Breast epithelium (tissue), 4 donors: ENCODE measurements around the gene TPX2. TPM values are rescaled to one million over a fixed set of nuclear protein-coding genes. Genes with fewer than 3 reads are reported as not detected.

ENCODE experiments used
- DNase-seq, 2 donors: peaks; one replicate each; pipeline ENCODE4 v3.0.0-alpha.2; 2019; ENCODE audit warnings: low spot score in 2 of 2
- H3K27ac ChIP-seq, 2 donors: fragments of 200-600 bp; sonication (generic) in 1 of 2; one replicate each; pipeline ENCODE4 v1.5.1; 2016 to 2019; ENCODE audit warnings: mild to moderate bottlenecking in 1 of 2
- H3K27me3 ChIP-seq, 2 donors: fragments of 200-600 bp; sonication (generic) in 1 of 2; one replicate each; pipeline versions ENCODE4 v1.5.1 to v1.6.0; 2017 to 2019; ENCODE audit warnings: control low read depth in 1 of 2, mild to moderate bottlenecking in 1 of 2
- H3K36me3 ChIP-seq: fragments of 200-600 bp; one replicate; pipeline ENCODE4 v1.5.1; 2019
- H3K4me1 ChIP-seq, 2 donors: fragments of 200-600 bp; sonication (generic); one replicate each; pipeline ENCODE4 v1.5.1; 2016 to 2019; ENCODE audit warnings: control low read depth in 1 of 2
- H3K4me3 ChIP-seq, 3 donors: fragments of 200-600 bp; sonication (generic); 1 replicate in 2 of 3; 2 replicates in 1 of 3; pipeline ENCODE4 v1.5.1; 2016 to 2019; ENCODE audit warnings: mild to moderate bottlenecking in 3 of 3, moderate library complexity in 2 of 3
- H3K9me3 ChIP-seq, 2 donors: fragments of 200-600 bp; sonication (generic) in 1 of 2; one replicate each; pipeline ENCODE4 v1.5.1; 2016 to 2019; ENCODE audit warnings: control low read depth in 1 of 2
- POLR2A ChIP-seq: fragments of 450-650 bp; IDR thresholded peaks from one replicate; pipeline ENCODE4 v1.6.1; 2016; ENCODE audit warnings: antibody characterized with exemption, mild to moderate bottlenecking, moderate library complexity
- POLR2AphosphoS5 ChIP-seq, 3 donors: sonication (generic); formaldehyde crosslinking; IDR thresholded peaks; one replicate each; pipeline ENCODE4 v1.6.1; 2017; ENCODE audit warnings: antibody characterized with exemption in 3 of 3
- intact Hi-C: fragments of 100-400 bp; cut with DNase I; formaldehyde crosslinking; loops from one replicate; pipeline ENCODE4 v1.15.1; 2023; ENCODE audit warnings: low total_unique reads
- total RNA-seq, 3 donors: library from RNA; depleted of rRNA; stranded (reverse); fragments of >200 nt; gene quantifications; one replicate each; pipeline ENCODE4 v1.1.0, GENCODE V29; 2016
- TF ChIP-seq, protein P1 (sequence below), 3 donors: fragments of 450-650 bp; IDR thresholded peaks; one replicate each; pipeline ENCODE4 v1.5.1; 2016 to 2017; ENCODE audit warnings: antibody characterized with exemption in 3 of 3, mild to moderate bottlenecking in 3 of 3, moderate library complexity in 3 of 3

The TPX2 gene
- total RNA-seq, 3 donors from 2014 or later, result 0.33 to 3.8 (median 0.73) TPM

DNA sequence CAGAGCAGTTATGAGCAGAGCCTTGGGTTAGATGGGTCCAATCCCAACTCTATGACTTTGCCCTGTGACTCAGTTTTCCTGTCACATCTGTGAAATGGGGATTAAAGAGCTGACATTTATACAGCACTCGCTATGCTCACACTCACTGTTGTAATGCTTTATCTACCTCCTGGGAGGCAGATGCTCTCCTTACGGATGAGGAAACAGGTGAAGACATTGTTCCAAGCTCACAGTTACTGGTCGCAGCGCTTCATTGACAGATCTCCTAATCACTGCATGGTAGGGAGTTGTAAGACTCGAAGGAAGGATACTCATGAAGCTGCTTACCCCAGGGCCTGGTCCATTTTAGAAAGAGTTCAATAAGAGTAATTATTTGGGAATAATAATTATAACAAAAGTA is 77.1 kb downstream of the TPX2 start:
- Histone ChIP-seq H3K4me1 (no peaks in the 10 kb centered on the region), H3K27ac (peak overlapping the region in 1 of 2 donors; percentile 19), H3K4me3 (no peak overlapping the region), H3K36me3 (no peaks in the 10 kb centered on the region), H3K27me3 (no peaks in the 10 kb centered on the region), H3K9me3 (no peaks in the 10 kb centered on the region)
- TF ChIP-seq POLR2A, result no peak
- TF ChIP-seq POLR2AphosphoS5 (IDR thresholded peaks at IDR 0.05), result no peak
- TF ChIP-seq, protein P1, sequence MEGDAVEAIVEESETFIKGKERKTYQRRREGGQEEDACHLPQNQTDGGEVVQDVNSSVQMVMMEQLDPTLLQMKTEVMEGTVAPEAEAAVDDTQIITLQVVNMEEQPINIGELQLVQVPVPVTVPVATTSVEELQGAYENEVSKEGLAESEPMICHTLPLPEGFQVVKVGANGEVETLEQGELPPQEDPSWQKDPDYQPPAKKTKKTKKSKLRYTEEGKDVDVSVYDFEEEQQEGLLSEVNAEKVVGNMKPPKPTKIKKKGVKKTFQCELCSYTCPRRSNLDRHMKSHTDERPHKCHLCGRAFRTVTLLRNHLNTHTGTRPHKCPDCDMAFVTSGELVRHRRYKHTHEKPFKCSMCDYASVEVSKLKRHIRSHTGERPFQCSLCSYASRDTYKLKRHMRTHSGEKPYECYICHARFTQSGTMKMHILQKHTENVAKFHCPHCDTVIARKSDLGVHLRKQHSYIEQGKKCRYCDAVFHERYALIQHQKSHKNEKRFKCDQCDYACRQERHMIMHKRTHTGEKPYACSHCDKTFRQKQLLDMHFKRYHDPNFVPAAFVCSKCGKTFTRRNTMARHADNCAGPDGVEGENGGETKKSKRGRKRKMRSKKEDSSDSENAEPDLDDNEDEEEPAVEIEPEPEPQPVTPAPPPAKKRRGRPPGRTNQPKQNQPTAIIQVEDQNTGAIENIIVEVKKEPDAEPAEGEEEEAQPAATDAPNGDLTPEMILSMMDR (IDR thresholded peaks at IDR 0.05), result no peak
- intact Hi-C loops, result no loop called here
- DNase-seq, result no peak

DNA sequence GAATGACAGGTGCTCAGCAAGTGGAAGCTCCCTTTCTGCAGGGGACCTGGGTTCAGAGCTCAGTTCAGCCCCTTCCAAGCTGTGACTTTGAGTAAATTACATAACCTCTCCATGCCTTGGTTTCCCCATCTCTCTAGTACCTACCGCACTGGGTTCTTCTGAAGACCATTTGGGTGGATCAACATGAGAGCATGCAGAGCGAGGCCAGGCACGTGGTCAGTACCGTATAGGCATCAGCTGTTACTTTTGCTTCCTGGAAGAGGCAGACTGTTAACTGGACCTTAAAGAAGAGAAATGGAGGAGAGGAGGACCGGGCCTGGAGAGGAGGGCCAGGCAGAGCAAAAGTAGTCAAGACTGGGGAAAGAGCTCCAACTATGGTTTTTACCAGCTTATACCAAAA is 78.4 kb downstream of the TPX2 start:
- no peak overlapping the region for H3K27ac ChIP-seq
- no peak for DNase-seq
- H3K4me1 ChIP-seq, result no peaks in the 10 kb centered on the region
- intact Hi-C loops, result no loop called here
- H3K27me3 ChIP-seq, result no peaks in the 10 kb centered on the region
- no peak for TF ChIP-seq POLR2AphosphoS5 (IDR thresholded peaks at IDR 0.05)
- TF ChIP-seq, protein P1 (IDR thresholded peaks at IDR 0.05), result no peak
- no peak for TF ChIP-seq POLR2A
- no peaks in the 10 kb centered on the region for H3K9me3 ChIP-seq
- H3K36me3 ChIP-seq, result no peaks in the 10 kb centered on the region
- H3K4me3 ChIP-seq, result no peak overlapping the region

DNA sequence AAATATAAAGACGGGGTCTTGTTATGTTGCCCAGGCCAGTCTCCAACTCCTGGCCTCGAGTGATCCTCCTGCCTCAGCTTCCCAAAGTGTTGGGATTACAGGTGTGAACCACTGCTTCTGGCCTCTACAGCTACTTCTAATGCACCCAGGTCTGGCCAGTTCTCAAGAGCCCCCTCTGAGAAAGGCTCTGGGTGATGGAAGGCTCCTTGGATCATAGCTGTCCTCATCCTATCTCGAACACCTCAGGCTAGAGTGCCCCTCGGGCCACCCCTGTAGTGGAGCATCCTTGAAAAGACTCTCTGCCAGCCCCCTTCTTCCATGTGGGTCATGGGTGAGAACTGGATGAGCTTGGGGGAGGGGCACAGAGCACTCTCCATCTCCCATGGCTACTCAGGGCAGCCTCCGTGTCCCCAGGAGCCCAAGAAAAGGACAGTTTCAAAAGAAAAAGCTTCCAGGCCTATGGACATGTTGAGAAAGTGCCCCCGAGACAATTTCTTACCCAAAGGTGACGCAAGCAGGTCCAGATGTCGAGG is 79.4 kb downstream of the TPX2 start:
- Histone ChIP-seq H3K4me3 (no peak overlapping the region), H3K36me3 (no peaks in the 10 kb centered on the region), H3K27me3 (no peaks in the 10 kb centered on the region), H3K27ac (no peak overlapping the region), H3K9me3 (no peaks in the 10 kb centered on the region), H3K4me1 (no peaks in the 10 kb centered on the region)
- no peak for DNase-seq
- intact Hi-C loops, result no loop called here
- TF ChIP-seq, protein P1 (IDR thresholded peaks at IDR 0.05), result no peak
- TF ChIP-seq POLR2AphosphoS5 (IDR thresholded peaks at IDR 0.05) (no peak), POLR2A (no peak)

DNA sequence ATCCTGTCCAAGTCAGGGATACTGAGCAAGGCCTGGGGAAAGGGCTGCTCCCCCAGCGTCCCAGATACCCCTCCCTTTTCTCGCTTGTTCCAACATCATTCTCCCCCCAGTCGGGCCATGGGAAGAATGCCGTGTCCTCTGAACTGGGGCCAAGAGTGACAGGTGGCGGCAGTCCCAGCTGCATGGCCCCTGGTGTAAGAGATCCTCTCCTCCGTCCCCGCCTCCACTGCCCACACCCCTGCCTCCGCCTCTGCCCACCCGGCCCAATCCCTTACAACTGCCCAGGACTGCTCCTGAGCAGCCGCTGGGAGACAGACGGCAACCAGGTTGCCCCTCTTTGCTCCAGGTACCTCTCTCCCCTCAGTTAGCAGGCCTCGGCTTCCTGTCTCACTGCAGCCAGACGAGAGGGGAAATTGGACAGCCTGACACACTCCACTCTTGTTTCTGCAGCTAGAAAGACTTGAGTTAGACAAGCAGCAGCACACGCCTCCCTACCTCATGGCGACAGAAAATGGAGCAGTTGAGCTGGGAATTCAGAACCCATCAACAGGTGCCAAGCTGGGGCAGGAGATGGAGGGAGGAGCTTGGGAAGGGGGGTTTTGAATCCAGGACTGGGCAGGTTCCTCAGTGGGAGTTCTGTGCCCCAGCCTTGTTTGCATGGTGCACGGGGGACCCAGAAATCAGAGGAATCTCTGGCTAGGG is 80.1 kb downstream of the TPX2 start, which contains the start of gene MYLK2:
TSS of gene MYLK2 (plus strand) at position 274 of the 702 bp plus-strand sequence. CDS start at position 499, 225 bp downstream.
- TF ChIP-seq POLR2A (no peak), POLR2AphosphoS5 (IDR thresholded peaks at IDR 0.05) (no peak)
- TF ChIP-seq, protein P1 (IDR thresholded peaks at IDR 0.05), result no peak
- intact Hi-C loops, result no loop called here
- H3K9me3 ChIP-seq, result no peaks in the 10 kb centered on the region
- no peaks in the 10 kb centered on the region for H3K4me1 ChIP-seq
- no peak within 1 kb of the TSS for H3K4me3 ChIP-seq
- H3K27me3 ChIP-seq, result no peaks in the 10 kb centered on the region
- DNase-seq, result no peak
- no peaks in the 10 kb centered on the region for H3K36me3 ChIP-seq
- H3K27ac ChIP-seq, result no peak within 1 kb of the TSS

DNA sequence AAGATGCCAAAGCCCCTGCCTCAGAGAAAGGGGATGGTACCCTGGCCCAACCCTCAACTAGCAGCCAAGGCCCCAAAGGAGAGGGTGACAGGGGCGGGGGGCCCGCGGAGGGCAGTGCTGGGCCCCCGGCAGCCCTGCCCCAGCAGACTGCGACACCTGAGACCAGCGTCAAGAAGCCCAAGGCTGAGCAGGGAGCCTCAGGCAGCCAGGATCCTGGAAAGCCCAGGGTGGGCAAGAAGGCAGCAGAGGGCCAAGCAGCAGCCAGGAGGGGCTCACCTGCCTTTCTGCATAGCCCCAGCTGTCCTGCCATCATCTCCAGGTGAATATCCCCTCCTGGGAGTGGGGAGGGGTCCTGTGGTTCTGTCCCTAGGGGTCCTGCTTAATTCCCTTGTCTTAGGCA is 81.1 kb downstream of the TPX2 start:
- Histone ChIP-seq H3K27me3 (no peaks in the 10 kb centered on the region), H3K9me3 (no peaks in the 10 kb centered on the region), H3K4me1 (no peaks in the 10 kb centered on the region), H3K36me3 (no peaks in the 10 kb centered on the region), H3K27ac (no peak overlapping the region), H3K4me3 (no peak overlapping the region)
- intact Hi-C loops, result loop anchor here (10.0 kb wide), 1 partner anchor 135 kb away; the partner anchor contains the start of gene PDRG1
- no peak for TF ChIP-seq POLR2AphosphoS5 (IDR thresholded peaks at IDR 0.05)
- TF ChIP-seq POLR2A, result no peak
- no peak for DNase-seq
